GM19023 (cell line): ENCODE data around the gene SLC38A5.
"Not testable (repeated sequence)": the region's sequence is repeated elsewhere in the genome, so short reads cannot be mapped to it uniquely, and the experiment has no call there.

Experiments used
- ATAC-seq: cut with Tn5 transposase; IDR thresholded peaks from one replicate; pipeline ENCODE4 v1.9.1; 2021; ENCODE audit warnings: mild to moderate bottlenecking, moderate library complexity; ENCODE audit not compliant: unreplicated experiment

Gene SLC38A5

DNA sequence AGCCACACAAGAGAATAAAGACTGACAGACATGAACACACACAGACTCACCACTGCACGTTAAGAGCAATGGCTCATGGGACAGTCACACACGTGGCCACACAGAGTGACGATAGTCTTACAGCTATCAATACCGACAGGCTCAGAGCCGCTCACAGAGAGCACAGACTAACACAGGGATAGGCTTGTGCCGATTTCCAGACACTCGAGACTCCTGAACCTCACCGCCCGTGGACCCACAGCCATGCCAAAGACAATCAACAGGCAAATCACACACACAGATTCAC is 716 bp upstream of the SLC38A5 start:
- no peak for ATAC-seq

- no peak for ATAC-seq
Measured at GRCh38 chrX:48468693-48469691, 1.1 kb downstream of the SLC38A5 start.

DNA sequence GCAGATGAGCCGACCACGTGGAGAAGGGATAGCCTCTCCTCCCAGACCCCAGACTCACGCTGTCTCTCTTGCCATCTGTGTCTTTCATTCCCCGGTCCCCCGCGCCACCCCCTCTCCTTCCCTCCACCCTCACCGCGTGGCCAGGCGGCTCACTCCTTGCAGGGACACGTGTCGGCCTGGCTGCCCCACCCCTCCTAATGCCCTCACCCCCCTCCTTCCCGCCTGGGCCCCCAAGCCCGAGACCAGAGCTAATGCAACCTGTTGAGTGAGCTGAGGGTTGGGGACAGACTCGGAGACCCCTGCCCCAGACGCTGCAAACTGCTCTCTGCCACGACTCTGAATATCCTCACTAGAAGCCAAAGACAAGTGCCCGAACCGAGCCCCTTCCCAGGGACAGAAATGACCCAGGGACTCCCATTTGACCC is 1.8 kb downstream of the SLC38A5 start:
- peak; percentile 57 for ATAC-seq

GRCh38 chrX:48467281-48467761 is 2.7 kb downstream of the SLC38A5 start:
- no peak for ATAC-seq

- ATAC-seq, result no peak
Measured at GRCh38 chrX:48466696-48467095, 3.4 kb downstream of the SLC38A5 start.

DNA sequence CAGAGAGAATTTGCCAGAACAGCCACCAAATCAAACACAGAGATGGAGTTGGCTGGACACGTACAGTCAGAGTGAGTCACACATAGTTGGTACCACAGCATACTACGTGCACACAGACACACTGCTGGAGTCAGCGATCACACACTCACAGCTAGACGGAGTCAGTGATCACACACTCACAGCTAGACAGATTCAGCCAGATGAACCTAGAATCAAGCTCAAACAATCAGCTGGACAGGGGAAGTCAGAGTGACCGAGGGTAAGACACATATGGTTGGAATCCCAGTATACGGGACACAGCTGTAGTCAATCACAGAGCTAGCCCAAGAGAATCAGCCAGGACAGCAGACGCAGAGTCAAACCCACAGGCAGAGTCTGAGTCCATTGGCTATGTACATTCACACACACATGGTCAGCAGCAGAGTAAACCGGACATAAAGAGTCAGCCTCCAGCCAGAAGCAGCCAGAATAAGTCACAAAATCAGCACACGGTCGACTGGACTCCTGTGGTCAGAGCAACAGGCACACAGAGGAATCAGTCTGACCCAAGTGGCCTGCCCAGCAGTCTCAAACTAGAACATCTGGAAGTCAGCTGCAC is 4.6 kb downstream of the SLC38A5 start:
- no peak for ATAC-seq

- ATAC-seq, result no peak
Measured at GRCh38 chrX:48461830-48462229, 8.2 kb downstream of the SLC38A5 start.

- no peak for ATAC-seq
Measured at GRCh38 chrX:48460606-48461005, 9.5 kb downstream of the SLC38A5 start.

GRCh38 chrX:48460031-48460430 is 10.0 kb downstream of the SLC38A5 start:
- ATAC-seq, result no peak

DNA sequence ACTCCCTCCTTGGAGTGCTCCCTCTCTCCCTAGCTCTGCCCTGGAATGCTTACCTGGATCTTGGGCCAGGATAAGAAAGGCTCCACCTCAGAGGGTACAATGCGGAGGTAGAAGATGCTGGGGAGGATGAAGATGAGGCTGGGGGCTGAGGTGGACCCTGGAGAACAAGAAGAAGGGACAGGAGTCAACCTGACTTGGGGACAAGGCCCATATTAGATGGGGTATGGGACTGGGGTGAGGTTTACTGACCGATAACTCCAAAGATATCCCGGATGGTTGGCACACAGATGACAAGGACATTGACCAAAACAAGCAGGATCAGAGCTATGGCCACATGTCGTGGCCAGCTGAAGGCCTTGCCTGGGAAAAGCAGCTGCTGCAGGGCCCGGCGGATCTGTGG is 10.6 kb downstream of the SLC38A5 start:
- no peak for ATAC-seq

- no peak for ATAC-seq
Measured at GRCh38 chrX:48458711-48459110, 11.3 kb downstream of the SLC38A5 start.

- no peak for ATAC-seq
Measured at GRCh38 chrX:48456628-48457331, 13.3 kb downstream of the SLC38A5 start.

- no peak for ATAC-seq
Measured at GRCh38 chrX:48451708-48452107, 18.4 kb downstream of the SLC38A5 start.

DNA sequence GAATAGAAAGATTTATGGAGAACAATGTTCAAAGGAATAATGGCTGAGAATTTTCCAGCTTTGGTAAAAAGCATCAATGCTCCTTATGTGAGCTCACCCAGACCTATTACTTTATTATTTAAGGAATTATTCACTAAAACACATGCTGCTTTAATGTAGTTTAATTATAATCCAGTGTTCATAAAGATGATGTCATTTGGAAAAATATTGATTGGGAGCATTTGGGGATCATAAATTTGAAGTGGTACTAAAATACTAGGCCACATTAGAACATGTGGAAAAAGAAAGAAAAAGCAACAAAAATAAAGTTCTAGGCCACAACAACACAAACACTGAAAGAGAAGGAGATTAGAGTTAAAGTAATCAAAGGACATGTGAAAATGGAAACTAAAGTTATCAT is 20.0 kb downstream of the SLC38A5 start:
- ATAC-seq, result no peak

GRCh38 chrX:48447201-48447600 is 22.9 kb downstream of the SLC38A5 start:
- ATAC-seq, result not testable (repeated sequence)

- ATAC-seq, result not testable (repeated sequence)
Measured at GRCh38 chrX:48433713-48434112, 36.3 kb downstream of the SLC38A5 start.

DNA sequence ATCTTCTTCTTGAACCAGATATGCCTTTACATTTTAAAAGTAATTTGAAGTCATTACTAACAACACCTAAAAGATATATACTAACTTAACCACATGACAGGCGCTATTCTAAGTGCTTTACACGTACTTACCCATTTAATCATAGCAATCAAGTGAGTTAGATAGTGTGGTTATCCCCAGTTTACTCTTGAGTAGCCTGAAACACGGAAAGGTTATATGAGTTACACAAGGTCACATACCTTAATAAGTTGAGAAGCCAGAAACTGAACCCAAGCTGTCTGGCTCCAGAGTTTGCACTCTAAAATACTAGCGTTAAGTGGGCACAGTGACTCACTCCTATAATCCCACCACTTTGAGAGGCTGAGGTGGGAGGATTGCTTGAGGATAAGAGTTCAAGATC is 39.9 kb downstream of the SLC38A5 start:
- not testable (repeated sequence) for ATAC-seq

GRCh38 chrX:48429606-48430005 is 40.5 kb downstream of the SLC38A5 start:
- ATAC-seq, result not testable (repeated sequence)

- not testable (repeated sequence) for ATAC-seq
Measured at GRCh38 chrX:48427027-48427716, 42.9 kb downstream of the SLC38A5 start.

GRCh38 chrX:48411860-48412259 is 58.2 kb downstream of the SLC38A5 start, which contains the start of gene SSX4B:
Gene SSX4B (minus strand): TSS chrX:48411960. CDS start chrX:48411372, 588 bp downstream.
- not testable (repeated sequence) for ATAC-seq
